DND-41 (cell line): Measurements from ENCODE around the gene ADARB2.

ENCODE experiments used
- EZH2 ChIP-seq: IDR thresholded peaks from 3 replicates; pipeline ENCODE4 v1.6.1; 2012; ENCODE audit warnings: borderline replicate concordance, low read depth, mild to moderate bottlenecking, moderate library complexity, low read length, inconsistent platforms; ENCODE audit not compliant: severe bottlenecking
- TF ChIP-seq, protein P1 (sequence below): IDR thresholded peaks from 2 replicates; pipeline ENCODE4 v1.5.1; 2012; ENCODE audit warnings: borderline replicate concordance, low read length, moderate library complexity, mild to moderate bottlenecking; ENCODE audit not compliant: poor library complexity, severe bottlenecking; ENCODE audit errors: extremely low read depth

DNA sequence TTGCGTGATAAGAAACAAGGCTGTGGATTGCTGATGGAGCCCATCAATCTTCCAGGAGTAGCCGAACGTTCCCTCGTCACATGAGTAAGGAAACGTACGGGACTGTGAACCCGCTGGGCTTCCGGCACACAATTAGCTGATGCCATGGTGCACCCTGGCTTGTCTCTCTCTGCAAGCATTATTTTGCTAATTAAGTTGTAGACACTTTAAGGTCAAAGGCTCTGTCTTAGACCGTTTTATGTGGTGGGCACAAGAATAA is 50.9 kb downstream of the ADARB2 start:
- no peak for TF ChIP-seq EZH2
- TF ChIP-seq, protein P1, sequence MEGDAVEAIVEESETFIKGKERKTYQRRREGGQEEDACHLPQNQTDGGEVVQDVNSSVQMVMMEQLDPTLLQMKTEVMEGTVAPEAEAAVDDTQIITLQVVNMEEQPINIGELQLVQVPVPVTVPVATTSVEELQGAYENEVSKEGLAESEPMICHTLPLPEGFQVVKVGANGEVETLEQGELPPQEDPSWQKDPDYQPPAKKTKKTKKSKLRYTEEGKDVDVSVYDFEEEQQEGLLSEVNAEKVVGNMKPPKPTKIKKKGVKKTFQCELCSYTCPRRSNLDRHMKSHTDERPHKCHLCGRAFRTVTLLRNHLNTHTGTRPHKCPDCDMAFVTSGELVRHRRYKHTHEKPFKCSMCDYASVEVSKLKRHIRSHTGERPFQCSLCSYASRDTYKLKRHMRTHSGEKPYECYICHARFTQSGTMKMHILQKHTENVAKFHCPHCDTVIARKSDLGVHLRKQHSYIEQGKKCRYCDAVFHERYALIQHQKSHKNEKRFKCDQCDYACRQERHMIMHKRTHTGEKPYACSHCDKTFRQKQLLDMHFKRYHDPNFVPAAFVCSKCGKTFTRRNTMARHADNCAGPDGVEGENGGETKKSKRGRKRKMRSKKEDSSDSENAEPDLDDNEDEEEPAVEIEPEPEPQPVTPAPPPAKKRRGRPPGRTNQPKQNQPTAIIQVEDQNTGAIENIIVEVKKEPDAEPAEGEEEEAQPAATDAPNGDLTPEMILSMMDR = no peak
